Smooth muscle cell (in vitro differentiated cells): ENCODE measurements around the gene STON2. TPM values are rescaled to one million over a fixed set of nuclear protein-coding genes. Genes with fewer than 3 reads are reported as not detected.

ENCODE experiments used
- DNase-seq: peaks from one replicate; lab custom pipeline; 2025; ENCODE audit not compliant: unreplicated experiment; lab: John Stamatoyannopoulos, UW
- H2AFZ ChIP-seq: fragments of 200-600 bp; sonication (generic); 2 replicates; pipeline ENCODE4 v1.6.0; 2016; ENCODE audit warnings: antibody characterized with exemption, low read depth, mild to moderate bottlenecking
- H3F3A ChIP-seq: fragments of 200-600 bp; sonication (generic); 2 replicates; pipeline ENCODE4 v1.6.0; 2017; ENCODE audit warnings: antibody characterized with exemption, low read depth
- H3K27ac ChIP-seq: fragments of 200-600 bp; sonication (generic); 2 replicates; pipeline ENCODE4 v1.5.1; 2016; ENCODE audit warnings: low read depth, mild to moderate bottlenecking
- H3K27me3 ChIP-seq: fragments of 200-600 bp; sonication (generic); 2 replicates; pipeline ENCODE4 v1.6.1; 2016; ENCODE audit warnings: low read depth, mild to moderate bottlenecking
- H3K36me3 ChIP-seq: fragments of 200-600 bp; sonication (generic); 2 replicates; pipeline ENCODE4 v1.5.1; 2016; ENCODE audit warnings: low read depth
- H3K4me1 ChIP-seq: fragments of 200-600 bp; sonication (generic); 2 replicates; pipeline ENCODE4 v1.5.1; 2016; ENCODE audit warnings: low read depth
- H3K4me2 ChIP-seq: fragments of 200-600 bp; sonication (generic); 2 replicates; pipeline ENCODE4 v1.6.0; 2016; ENCODE audit warnings: mild to moderate bottlenecking
- H3K4me3 ChIP-seq: fragments of 200-600 bp; sonication (generic); 2 replicates; pipeline ENCODE4 v1.5.1; 2016; ENCODE audit warnings: mild to moderate bottlenecking
- H3K79me2 ChIP-seq: fragments of 200-600 bp; sonication (generic); 2 replicates; pipeline ENCODE4 v1.6.0; 2016; ENCODE audit warnings: low read depth, mild to moderate bottlenecking
- H3K9ac ChIP-seq: fragments of 200-600 bp; sonication (generic); 2 replicates; pipeline ENCODE4 v1.6.0; 2016; ENCODE audit warnings: low read depth
- H3K9me3 ChIP-seq: fragments of 200-600 bp; sonication (generic); replicated peaks from 2 replicates; pipeline ENCODE4 v1.5.1; 2016; ENCODE audit warnings: low read depth
- H4K20me1 ChIP-seq: fragments of 200-600 bp; sonication (generic); 2 replicates; pipeline ENCODE4 v1.6.0; 2016; ENCODE audit warnings: low read depth
- WGBS: methylation state at CpG from one replicate; pipeline ENCODE4 v1.1.7; 2016; ENCODE audit warnings: low lambda C conversion rate; 5-methylcytosine and 5-hydroxymethylcytosine counted together
- polyA plus RNA-seq: library from polyadenylated mRNA; unstranded; fragments of >200 nt; fragmentation: Nextera tagmentation; extraction: Ambion mirVana; gene quantifications from 2 replicates; pipeline ENCODE4 v1.2.1, GENCODE V29; 2016
- total RNA-seq: library from RNA; depleted of rRNA; stranded (reverse); fragments of >200 nt; gene quantifications from 2 replicates; pipeline ENCODE4 v1.2.3, GENCODE V29; 2014
- TF ChIP-seq, protein P1 (sequence below): fragments of 200-600 bp; sonication (generic); IDR thresholded peaks from 2 replicates; pipeline ENCODE4 v1.5.1; 2017; ENCODE audit warnings: borderline replicate concordance, mild to moderate bottlenecking, antibody characterized with exemption; ENCODE audit not compliant: insufficient read depth, poor library complexity, severe bottlenecking

The STON2 gene
- total and polyA plus RNA-seq, 2 experiments from 2014 or later: 1.7 to 43.6 TPM

DNA sequence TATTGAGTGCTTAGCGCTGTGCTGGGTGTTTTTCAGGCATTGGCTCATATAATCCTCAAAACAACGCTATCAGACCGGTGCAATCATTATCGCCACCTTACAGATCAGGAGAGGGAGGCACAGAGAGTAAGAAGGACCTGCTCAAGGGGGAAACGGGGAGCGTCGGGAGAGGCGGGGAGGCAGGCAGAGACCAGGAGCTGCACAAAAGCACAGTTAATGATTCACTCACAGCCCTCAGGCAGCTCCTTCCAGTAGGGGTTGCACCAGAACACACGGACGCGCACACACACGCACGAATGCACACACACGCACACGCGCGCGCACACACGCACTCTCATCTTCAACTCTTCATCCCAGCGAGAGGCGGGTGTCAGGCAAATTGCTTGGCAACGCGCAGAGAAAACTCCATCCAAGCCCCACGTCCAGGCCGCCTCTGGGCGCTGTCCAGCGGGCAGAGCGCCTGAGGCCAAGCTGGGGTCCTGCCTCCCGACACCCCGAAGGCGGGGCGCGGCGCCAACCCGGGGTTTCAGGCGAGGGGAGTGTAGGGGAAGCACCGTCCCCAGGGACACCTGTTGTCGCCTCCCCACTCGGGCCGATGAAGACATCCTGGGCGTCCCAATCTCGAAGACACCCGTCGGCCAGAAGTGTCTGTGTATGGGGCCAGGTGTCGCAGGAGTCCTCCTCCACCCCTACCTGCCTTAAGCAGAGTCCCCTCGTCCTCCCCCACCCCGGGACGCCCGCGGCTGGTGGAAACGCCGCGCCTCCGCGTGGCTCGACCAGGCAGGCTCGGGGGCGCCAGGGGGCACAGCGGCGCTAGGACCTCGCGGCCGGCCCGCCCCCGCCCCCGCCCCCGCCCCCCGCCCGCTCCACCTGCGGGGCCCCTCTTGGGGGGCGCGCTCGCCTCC is 35.5 kb upstream of the STON2 start:
- Histone ChIP-seq H3K4me1 (peaks cover 9% of the 10 kb centered on the region), H3K4me3 (peak overlapping the region; percentile 56), H3K79me2 (no peaks in the 10 kb centered on the region), H3K9ac (no peak overlapping the region), H3K36me3 (no peaks in the 10 kb centered on the region), H4K20me1 (no peaks in the 10 kb centered on the region), H3K4me2 (peak overlapping the region; percentile 90), H3F3A (no peaks in the 10 kb centered on the region), H2AFZ (no peak overlapping the region), H3K9me3 (no peaks in the 10 kb centered on the region), H3K27ac (no peak overlapping the region), H3K27me3 (peaks cover 30% of the 10 kb centered on the region)
- TF ChIP-seq, protein P1, sequence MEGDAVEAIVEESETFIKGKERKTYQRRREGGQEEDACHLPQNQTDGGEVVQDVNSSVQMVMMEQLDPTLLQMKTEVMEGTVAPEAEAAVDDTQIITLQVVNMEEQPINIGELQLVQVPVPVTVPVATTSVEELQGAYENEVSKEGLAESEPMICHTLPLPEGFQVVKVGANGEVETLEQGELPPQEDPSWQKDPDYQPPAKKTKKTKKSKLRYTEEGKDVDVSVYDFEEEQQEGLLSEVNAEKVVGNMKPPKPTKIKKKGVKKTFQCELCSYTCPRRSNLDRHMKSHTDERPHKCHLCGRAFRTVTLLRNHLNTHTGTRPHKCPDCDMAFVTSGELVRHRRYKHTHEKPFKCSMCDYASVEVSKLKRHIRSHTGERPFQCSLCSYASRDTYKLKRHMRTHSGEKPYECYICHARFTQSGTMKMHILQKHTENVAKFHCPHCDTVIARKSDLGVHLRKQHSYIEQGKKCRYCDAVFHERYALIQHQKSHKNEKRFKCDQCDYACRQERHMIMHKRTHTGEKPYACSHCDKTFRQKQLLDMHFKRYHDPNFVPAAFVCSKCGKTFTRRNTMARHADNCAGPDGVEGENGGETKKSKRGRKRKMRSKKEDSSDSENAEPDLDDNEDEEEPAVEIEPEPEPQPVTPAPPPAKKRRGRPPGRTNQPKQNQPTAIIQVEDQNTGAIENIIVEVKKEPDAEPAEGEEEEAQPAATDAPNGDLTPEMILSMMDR: no peak
- under 1% methylated on average over 60 of the region's 73 CpGs for WGBS
- DNase-seq: no peak

DNA sequence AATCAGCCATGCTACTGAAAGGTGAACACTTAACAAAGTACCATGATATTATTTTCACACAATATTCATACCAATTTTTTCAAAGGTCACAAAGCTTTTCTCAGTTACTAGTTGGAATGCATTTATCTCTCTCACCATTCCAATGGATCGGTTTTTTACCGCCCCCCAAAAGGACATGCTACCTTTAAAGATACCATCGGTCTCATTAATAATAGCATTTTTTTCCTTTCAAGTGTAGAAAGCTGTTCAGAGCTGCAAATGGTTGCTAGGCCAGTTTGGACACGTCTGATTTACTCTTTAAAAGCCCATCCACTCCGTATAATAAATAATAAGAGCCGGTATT is 34.9 kb upstream of the STON2 start:
- Histone ChIP-seq H3K9me3 (no peaks in the 10 kb centered on the region), H3K27ac (no peak overlapping the region), H3K4me3 (peak overlapping the region; percentile 56), H3K36me3 (no peaks in the 10 kb centered on the region), H4K20me1 (no peaks in the 10 kb centered on the region), H3K27me3 (peaks cover 30% of the 10 kb centered on the region), H3F3A (no peaks in the 10 kb centered on the region), H3K79me2 (no peaks in the 10 kb centered on the region), H3K9ac (no peak overlapping the region), H3K4me1 (peaks cover 9% of the 10 kb centered on the region), H3K4me2 (peak overlapping the region; percentile 90), H2AFZ (no peak overlapping the region)
- no peak for DNase-seq
- 2% methylated on average over 6 of the region's 6 CpGs for WGBS
- TF ChIP-seq, protein P1: no peak

DNA sequence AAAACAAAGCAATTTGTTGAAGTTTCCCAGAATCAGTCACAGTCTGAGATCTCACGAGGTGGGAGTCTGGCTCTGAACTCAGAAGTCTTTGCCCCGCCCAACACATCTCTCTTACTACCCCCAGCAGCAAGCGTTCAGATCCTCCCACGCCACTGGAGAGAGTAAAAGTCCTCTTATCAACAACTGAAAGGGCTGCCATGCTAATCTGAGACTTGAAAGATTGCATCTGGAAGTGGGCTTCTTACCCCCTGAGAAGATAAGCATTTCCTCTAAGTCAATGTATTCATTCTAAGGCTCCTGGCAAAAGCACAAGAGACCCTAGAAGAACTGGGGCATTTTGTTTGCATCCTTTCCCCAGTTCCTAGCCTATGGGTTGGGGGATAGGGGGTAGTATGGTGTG is 34.1 kb upstream of the STON2 start:
- DNase-seq: no peak
- peaks cover 9% of the 10 kb centered on the region for H3K4me1 ChIP-seq
- 9% methylated on average over 4 of the region's 4 CpGs for WGBS
- TF ChIP-seq, protein P1: no peak
- H3K4me2 ChIP-seq: peak overlapping the region; percentile 90
- no peaks in the 10 kb centered on the region for H3K36me3 ChIP-seq
- H3F3A ChIP-seq: no peaks in the 10 kb centered on the region
- H3K27ac ChIP-seq: no peak overlapping the region
- no peaks in the 10 kb centered on the region for H3K79me2 ChIP-seq
- H3K9ac ChIP-seq: no peak overlapping the region
- H3K4me3 ChIP-seq: no peak overlapping the region
- H4K20me1 ChIP-seq: no peaks in the 10 kb centered on the region
- peaks cover 30% of the 10 kb centered on the region for H3K27me3 ChIP-seq
- no peak overlapping the region for H2AFZ ChIP-seq
- no peaks in the 10 kb centered on the region for H3K9me3 ChIP-seq

DNA sequence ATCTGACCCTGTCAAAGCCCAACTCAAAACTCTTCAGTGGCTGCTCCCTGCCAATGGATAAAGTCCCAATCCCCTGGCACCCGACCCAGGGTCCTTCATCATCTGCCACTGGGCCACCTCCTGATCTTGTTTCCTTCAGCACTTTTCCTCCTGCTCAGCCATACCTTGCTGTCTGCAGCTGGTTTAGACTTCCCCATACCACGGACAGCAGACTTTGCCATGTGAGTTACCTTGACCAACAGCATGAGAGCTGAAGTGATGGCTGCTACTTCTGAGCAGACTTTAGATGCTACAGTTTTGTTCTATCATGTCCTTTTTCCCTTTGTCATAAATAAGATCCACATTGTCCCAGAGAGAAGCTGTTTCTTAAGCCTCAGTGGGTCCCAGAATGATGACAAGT is 33.3 kb upstream of the STON2 start:
- Histone ChIP-seq H3K4me2 (no peak overlapping the region), H3K9me3 (no peaks in the 10 kb centered on the region), H3K79me2 (no peaks in the 10 kb centered on the region), H3K27ac (no peak overlapping the region), H3K27me3 (peaks cover 21% of the 10 kb centered on the region), H2AFZ (no peak overlapping the region), H3F3A (no peaks in the 10 kb centered on the region), H3K36me3 (no peaks in the 10 kb centered on the region), H3K4me3 (no peak overlapping the region), H4K20me1 (no peaks in the 10 kb centered on the region), H3K9ac (no peak overlapping the region), H3K4me1 (peaks cover 9% of the 10 kb centered on the region)
- 95% methylated on average over 2 of the region's 2 CpGs for WGBS
- TF ChIP-seq, protein P1: no peak
- DNase-seq: no peak
